Heart left ventricle (tissue), 16 donors: ENCODE measurements around the gene PNCK. TPM values are rescaled to one million over a fixed set of nuclear protein-coding genes. Genes with fewer than 3 reads are reported as not detected.

ENCODE experiments used
- ATAC-seq, 4 donors: fragments of 200-7000 bp; cut with Tn5 transposase; one replicate each; pipeline ENCODE4 v1.9.1; 2020 to 2022; ENCODE audit warnings: moderate library complexity in 4 of 4, mild to moderate bottlenecking in 3 of 4, moderate number of reproducible peaks in 1 of 4
- DNase-seq, 5 donors: peaks; one replicate each; pipeline ENCODE4 v3.0.0-alpha.2; 2020
- H3K27ac ChIP-seq, 12 donors: fragments of 200-600 bp; sonication (generic) in 4 of 12; one replicate each; pipeline versions ENCODE4 v1.5.0 to v1.8.0; 2016 to 2022; ENCODE audit warnings: mild to moderate bottlenecking in 2 of 12
- H3K27me3 ChIP-seq, 9 donors: fragments of 200-600 bp; sonication (generic) in 2 of 9; one replicate each; pipeline versions ENCODE4 v1.5.1 to v1.8.0; 2016 to 2022; ENCODE audit warnings: mild to moderate bottlenecking in 3 of 9
- H3K36me3 ChIP-seq, 9 donors: fragments of 200-600 bp; sonication (generic) in 2 of 9; one replicate each; pipeline versions ENCODE4 v1.5.0 to v1.8.0; 2018 to 2022; ENCODE audit warnings: mild to moderate bottlenecking in 2 of 9
- H3K4me1 ChIP-seq, 12 donors: fragments of 200-600 bp; sonication (generic) in 4 of 12; one replicate each; pipeline versions ENCODE4 v1.5.0 to v1.8.0; 2016 to 2022; ENCODE audit warnings: mild to moderate bottlenecking in 3 of 12
- H3K4me3 ChIP-seq, 12 donors: fragments of 200-600 bp; sonication (generic) in 4 of 12; one replicate each; pipeline versions ENCODE4 v1.5.0 to v1.8.0; 2017 to 2022; ENCODE audit warnings: mild to moderate bottlenecking in 9 of 12, moderate library complexity in 4 of 12
- H3K9me3 ChIP-seq, 12 donors: fragments of 200-600 bp; sonication (generic) in 4 of 12; one replicate each; pipeline versions ENCODE4 v1.5.0 to v1.8.0; 2016 to 2022; ENCODE audit warnings: mild to moderate bottlenecking in 1 of 12
- CTCF ChIP-seq, 12 donors: fragments of 200-600 bp; sonication (generic) in 4 of 12; IDR thresholded peaks; one replicate each; pipeline versions ENCODE4 v1.5.0 to v1.8.0; 2018 to 2022; ENCODE audit warnings: antibody characterized with exemption in 12 of 12, mild to moderate bottlenecking in 5 of 12
- POLR2A ChIP-seq, 2 donors: fragments of 450-650 bp; IDR thresholded peaks; one replicate each; pipeline ENCODE4 v1.6.1; 2017; ENCODE audit warnings: antibody characterized with exemption in 2 of 2, mild to moderate bottlenecking in 2 of 2, moderate library complexity in 2 of 2
- WGBS, 4 donors: extraction: QIAGEN DNeasy Blood & Tissue Kit in 2 of 4; methylation state at CpG; one replicate each; pipeline versions ENCODE4 v1.1.5 to v1.1.7; 2013 to 2018; 5-methylcytosine and 5-hydroxymethylcytosine counted together
- intact Hi-C, 10 donors: fragments of 100-400 bp; cut with DNase I; formaldehyde crosslinking; loops; one replicate each; pipeline versions ENCODE4 v1.11.1 to v1.14.2; 2022
- polyA plus RNA-seq, 2 donors: library from polyadenylated mRNA; stranded (reverse); fragments of 200-250 nt; gene quantifications; one replicate each; pipeline ENCODE4 v1.2.3, GENCODE V29; 2013
- total RNA-seq, 9 donors: library from RNA; depleted of rRNA in 2 of 9; stranded (reverse); fragments of >200 nt in 2 of 9; fragmentation: NEBNext Ultra II Directional in 3 of 9; extraction: Animal tissue kit (Norgen Biotek cat#: 25700) in 3 of 9; gene quantifications; one replicate each; pipeline versions ENCODE4 v1.1.0 to v1.2.4, GENCODE V29; 2016 to 2023
- donor health status: ischemic (EF 13 %, LVEDD 7.1; RV severe dilation, severe dysfunction).
- donor health status: healthy with polysubstance abuse.
- donor health status: DM: no; HTN: yes; CAD: no.
- donor health status: DM: no; HTN: no; CAD: no.
- donor health status: ischemic (EF 25% LVEDD 6.9; RV normal size, moderate dysfunction).
- donor health status: ischemic (EF 25% LVEDD 5.7; RV mildly dilated, moderate dysfunction).
- donor health status: healthy.
- donor health status: DM: yes; HTN: yes; CAD: no.
- donor health status: ischemic (EF 35%, LVEDD 5.7; RV mildly dilated, moderate dysfunction).
- donor health status: nonischemic (EF 11% LVEDD 7.7; RV severe dilation, severe dysfunction).
- donor health status: DM: yes; HTN: yes; CAD: no.
- donor health status: PGD.
- donor health status: ischemic (EF 29% LVEDD 5.4; RV normal size, mild dysfunction).
- donor health status: nonischemic (EF 23%, LVEDD 6.1; RV moderate dilation, normal function).

PNCK gene
- total and polyA plus RNA-seq, 11 donors: 1.4 to 7.3 (median 6.4) TPM

GRCh38 chrX:153672531-153673427 lies 834 bp downstream of the PNCK start:
- ATAC-seq: no peak
- intact Hi-C loops: no loop called here
- peaks cover 0 to 29% (median 0%) of the 10 kb centered on the region in 9 donors for H3K27me3 ChIP-seq

GRCh38 chrX:153671589-153672530 lies 1.8 kb downstream of the PNCK start:
- Histone ChIP-seq H3K27me3 (peaks cover 0 to 29% (median 0%) of the 10 kb centered on the region in 9 donors), H3K4me1 (no peaks in the 10 kb centered on the region), H3K36me3 (no peaks in the 10 kb centered on the region), H3K27ac (peak overlapping the region in 1 of 12 donors; percentile 63), H3K4me3 (no peak overlapping the region), H3K9me3 (no peaks in the 10 kb centered on the region)
- TF ChIP-seq CTCF (IDR thresholded peaks at IDR 0.05): no peak
- no peak for TF ChIP-seq POLR2A (IDR thresholded peaks at IDR 0.05)
- intact Hi-C loops: no loop called here
- 88 to 94% (median 91%) methylated on average over 16 to 27 of the region's 27 CpGs for WGBS, 4 donors
- ATAC-seq: no peak
- DNase-seq: no peak

More at GRCh38 chrX:153672531-153673427, 834 bp downstream of the PNCK start:
- Histone ChIP-seq H3K4me1 (no peaks in the 10 kb centered on the region), H3K9me3 (no peaks in the 10 kb centered on the region), H3K27ac (peak overlapping the region in 1 of 12 donors; percentile 63), H3K36me3 (no peaks in the 10 kb centered on the region), H3K4me3 (peak overlapping the region in 1 of 12 donors; percentile 31)
- 43 to 72% (median 58%) methylated on average over 33 to 50 of the region's 53 CpGs for WGBS, 4 donors
- no peak for TF ChIP-seq POLR2A (IDR thresholded peaks at IDR 0.05)
- no peak for TF ChIP-seq CTCF (IDR thresholded peaks at IDR 0.05)
- no peak for DNase-seq

- H3K4me3 ChIP-seq: no peak overlapping the region
- no peak for TF ChIP-seq POLR2A (IDR thresholded peaks at IDR 0.05)
- TF ChIP-seq CTCF (IDR thresholded peaks at IDR 0.05): no peak
- intact Hi-C loops: no loop called here
- ATAC-seq: no peak
- WGBS, 4 donors: 89 to 92% (median 91%) methylated on average over 13 to 23 of the region's 23 CpGs
- H3K27ac ChIP-seq: no peak overlapping the region
- no peaks in the 10 kb centered on the region for H3K4me1 ChIP-seq
- no peak for DNase-seq
- H3K36me3 ChIP-seq: no peaks in the 10 kb centered on the region
- peaks cover 0 to 29% (median 0%) of the 10 kb centered on the region in 9 donors for H3K27me3 ChIP-seq
- H3K9me3 ChIP-seq: no peaks in the 10 kb centered on the region
These were observed 2.6 kb downstream of the PNCK start for GRCh38 chrX:153670748-153671588.
